ENCODE data around the gene WASF2.

GRCh38 chr1:27535386-27535785, 45.4 kb upstream of the WASF2 start:
- TF ChIP-seq CTCF (conservative IDR thresholded peaks at IDR 0.05 in 1 of 2, IDR thresholded peaks at IDR 0.05 in 1 of 2; ENCODE audit: low read depth in 1 of 2, low read length in 2 of 2) (no peak), EZH2 (IDR thresholded peaks at IDR 0.05; ENCODE audit: low read length, missing control alignments) (no peak)
